HepG2 (cell line): ENCODE data around the gene ZNF277.

Source experiments
- DBP ChIP-seq: sonication (generic); formaldehyde crosslinking; IDR thresholded peaks from 2 replicates; pipeline ENCODE4 v1.4.0; 2020; ENCODE audit warnings: missing genetic modification reagents; ENCODE audit errors: not compliant biosample characterization
- EZH2 ChIP-seq: conservative IDR thresholded peaks from 2 replicates; pipeline ENCODE4 v1.6.1; 2012; ENCODE audit warnings: mild to moderate bottlenecking, low read depth, low read length, moderate library complexity
- FOXK2 ChIP-seq: fragments of 450-650 bp; IDR thresholded peaks from 2 replicates; pipeline ENCODE4 v1.6.1; 2016
- HNF4G ChIP-seq, 2 experiments: sonication (generic) in 1 of 2; formaldehyde crosslinking in 1 of 2; IDR thresholded peaks; 2 replicates each; pipeline versions ENCODE4 v1.4.0 to v1.6.1; 2011 to 2020; ENCODE audit warnings: borderline replicate concordance in 2 of 2, low read depth in 2 of 2, mild to moderate bottlenecking in 2 of 2, low read length in 1 of 2, missing genetic modification reagents in 1 of 2, moderate library complexity in 1 of 2
- MEF2D ChIP-seq: sonication (generic); formaldehyde crosslinking; IDR thresholded peaks from 2 replicates; pipeline ENCODE4 v1.5.1; 2020; ENCODE audit warnings: mild to moderate bottlenecking, missing genetic modification reagents
- TF ChIP-seq, protein P1 (sequence below): sonication (generic); formaldehyde crosslinking; IDR thresholded peaks from 2 replicates; pipeline ENCODE4 v1.5.0; 2020; ENCODE audit warnings: mild to moderate bottlenecking, missing genetic modification reagents, moderate library complexity

GRCh38 chr7:112255388-112255720 is 48.9 kb downstream of the ZNF277 start:
- TF ChIP-seq, protein P1, sequence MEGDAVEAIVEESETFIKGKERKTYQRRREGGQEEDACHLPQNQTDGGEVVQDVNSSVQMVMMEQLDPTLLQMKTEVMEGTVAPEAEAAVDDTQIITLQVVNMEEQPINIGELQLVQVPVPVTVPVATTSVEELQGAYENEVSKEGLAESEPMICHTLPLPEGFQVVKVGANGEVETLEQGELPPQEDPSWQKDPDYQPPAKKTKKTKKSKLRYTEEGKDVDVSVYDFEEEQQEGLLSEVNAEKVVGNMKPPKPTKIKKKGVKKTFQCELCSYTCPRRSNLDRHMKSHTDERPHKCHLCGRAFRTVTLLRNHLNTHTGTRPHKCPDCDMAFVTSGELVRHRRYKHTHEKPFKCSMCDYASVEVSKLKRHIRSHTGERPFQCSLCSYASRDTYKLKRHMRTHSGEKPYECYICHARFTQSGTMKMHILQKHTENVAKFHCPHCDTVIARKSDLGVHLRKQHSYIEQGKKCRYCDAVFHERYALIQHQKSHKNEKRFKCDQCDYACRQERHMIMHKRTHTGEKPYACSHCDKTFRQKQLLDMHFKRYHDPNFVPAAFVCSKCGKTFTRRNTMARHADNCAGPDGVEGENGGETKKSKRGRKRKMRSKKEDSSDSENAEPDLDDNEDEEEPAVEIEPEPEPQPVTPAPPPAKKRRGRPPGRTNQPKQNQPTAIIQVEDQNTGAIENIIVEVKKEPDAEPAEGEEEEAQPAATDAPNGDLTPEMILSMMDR: no peak
- TF ChIP-seq FOXK2 (no peak), HNF4G (IDR thresholded peaks at IDR 0.05; ENCODE audit: borderline replicate concordance, low read depth, low read length) (no peak), HNF4G (CRISPR knock-in tag; IDR thresholded peaks at IDR 0.05; ENCODE audit: borderline replicate concordance, low read depth) (no peak), EZH2 (no peak), MEF2D (CRISPR knock-in tag) (no peak), DBP (no peak)
